HPDE6-E6E7 (cell line): Measurements from ENCODE around the gene AFDN.

Experiments used
- DNase-seq: peaks from one replicate; pipeline ENCODE4 v3.0.0; 2011; ENCODE audit warnings: missing footprints; ENCODE audit errors: extremely low spot score

AFDN gene

DNA sequence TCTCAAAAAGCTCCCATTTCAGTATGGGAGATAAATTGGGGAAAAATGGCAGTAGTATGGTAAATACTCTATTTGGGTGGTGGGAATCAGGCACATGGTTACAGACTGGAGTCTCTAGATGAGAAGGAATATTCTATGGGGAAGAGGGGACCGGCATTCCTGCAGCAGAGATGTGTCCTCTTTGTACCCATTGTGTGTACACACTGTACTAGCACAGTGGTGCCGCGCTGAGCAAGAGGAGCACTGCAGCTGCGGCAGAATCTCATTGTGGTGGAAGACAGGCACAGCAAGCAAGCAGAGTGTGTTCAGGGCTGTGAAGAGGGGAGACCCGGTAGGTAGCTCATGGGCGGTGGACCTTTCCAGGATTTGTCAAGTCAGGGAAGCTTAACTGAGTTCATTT, 13.0 kb downstream of the AFDN start:
- no peak for DNase-seq

GRCh38 chr6:167840160-167840525, 13.4 kb downstream of the AFDN start:
- no peak for DNase-seq

DNA sequence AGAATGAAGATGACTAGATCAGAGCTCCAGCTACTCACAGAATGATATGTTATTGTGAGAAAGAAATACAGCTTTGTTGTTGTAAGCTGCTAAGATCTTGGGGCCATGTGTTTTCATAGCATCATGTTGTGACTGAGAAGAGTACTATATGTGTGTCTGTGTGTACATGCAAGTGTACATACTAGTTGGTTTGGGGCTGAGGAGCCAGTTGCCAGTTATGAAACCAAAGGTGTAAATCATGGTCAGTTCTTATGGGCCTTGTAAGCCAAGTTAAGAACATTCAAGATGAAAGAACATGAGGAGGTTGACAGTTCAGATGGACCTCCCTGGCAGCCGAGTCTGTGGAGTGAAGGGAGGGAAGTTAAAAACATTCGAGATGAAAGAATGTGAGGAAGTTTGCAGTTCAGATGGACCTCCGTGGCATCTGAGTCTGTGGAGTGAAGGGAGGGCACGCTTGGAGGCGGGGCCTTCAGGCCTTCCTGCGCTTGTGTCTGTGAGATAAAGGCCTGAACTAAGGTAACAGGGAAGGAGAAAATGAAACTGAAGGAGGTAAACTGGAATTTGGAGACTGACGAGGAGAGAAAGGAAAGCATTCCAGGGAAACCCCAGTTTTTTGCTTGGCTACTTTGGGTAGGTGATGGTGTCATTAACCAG, 13.9 kb downstream of the AFDN start:
- no peak for DNase-seq

DNA sequence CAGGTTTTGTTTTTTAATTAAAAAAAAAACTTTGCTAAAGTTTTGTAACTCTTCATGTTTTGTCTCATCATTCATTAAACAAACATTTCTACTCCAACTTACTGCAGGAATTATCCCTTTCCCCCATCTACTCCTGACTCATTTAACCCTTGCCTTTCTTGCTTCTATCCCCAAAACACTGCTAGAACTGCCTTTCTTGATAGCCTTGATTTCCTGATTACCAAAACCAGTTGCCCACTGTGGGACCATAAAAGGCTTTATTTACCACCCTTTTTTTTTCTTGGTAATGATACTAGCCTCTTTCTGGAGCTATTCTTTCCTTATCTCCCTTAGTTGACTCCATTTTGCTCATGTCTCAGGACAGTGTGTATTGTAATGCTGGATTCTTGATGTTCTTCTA, 15.3 kb downstream of the AFDN start:
- no peak for DNase-seq

- DNase-seq: no peak
These were observed 15.7 kb downstream of the AFDN start for GRCh38 chr6:167842457-167842856.

DNA sequence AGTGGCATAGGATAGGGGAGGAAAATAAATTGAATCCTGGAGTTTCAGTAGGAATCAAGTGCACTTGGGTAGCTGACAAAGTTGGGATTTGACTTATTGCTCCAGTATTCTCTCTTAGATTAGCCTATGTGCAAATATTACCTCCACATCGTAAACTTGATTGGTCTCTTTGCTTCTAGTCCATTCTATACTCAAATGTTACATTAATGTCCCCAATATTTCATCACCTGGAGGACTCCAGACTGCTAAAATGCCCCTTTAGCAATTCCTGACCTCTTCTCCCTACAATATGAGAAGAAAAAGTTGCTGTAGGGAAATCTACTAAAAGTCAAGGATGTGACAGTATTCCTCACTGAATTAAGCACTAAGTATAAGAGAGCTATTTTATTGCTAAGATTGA, 16.3 kb downstream of the AFDN start:
- no peak for DNase-seq

DNA sequence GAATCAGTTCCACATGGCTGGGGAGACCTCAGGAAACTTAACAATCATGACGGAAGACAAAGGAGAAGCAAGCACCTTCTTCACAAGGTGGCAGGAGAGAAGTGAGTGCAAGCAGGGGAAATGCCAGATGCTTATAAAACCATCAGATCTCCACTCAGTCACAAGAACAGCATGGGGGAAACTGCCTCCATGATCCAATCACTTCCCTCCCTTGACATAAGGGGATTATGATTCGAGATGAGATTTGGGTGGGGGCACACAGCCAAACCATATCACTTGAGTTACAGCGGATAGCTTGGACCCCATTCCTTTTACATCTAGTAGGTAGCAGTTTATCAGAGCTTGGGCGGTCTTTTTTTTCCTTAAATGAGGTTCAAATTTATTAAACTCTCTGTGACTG, 19.1 kb downstream of the AFDN start:
- DNase-seq: no peak

DNA sequence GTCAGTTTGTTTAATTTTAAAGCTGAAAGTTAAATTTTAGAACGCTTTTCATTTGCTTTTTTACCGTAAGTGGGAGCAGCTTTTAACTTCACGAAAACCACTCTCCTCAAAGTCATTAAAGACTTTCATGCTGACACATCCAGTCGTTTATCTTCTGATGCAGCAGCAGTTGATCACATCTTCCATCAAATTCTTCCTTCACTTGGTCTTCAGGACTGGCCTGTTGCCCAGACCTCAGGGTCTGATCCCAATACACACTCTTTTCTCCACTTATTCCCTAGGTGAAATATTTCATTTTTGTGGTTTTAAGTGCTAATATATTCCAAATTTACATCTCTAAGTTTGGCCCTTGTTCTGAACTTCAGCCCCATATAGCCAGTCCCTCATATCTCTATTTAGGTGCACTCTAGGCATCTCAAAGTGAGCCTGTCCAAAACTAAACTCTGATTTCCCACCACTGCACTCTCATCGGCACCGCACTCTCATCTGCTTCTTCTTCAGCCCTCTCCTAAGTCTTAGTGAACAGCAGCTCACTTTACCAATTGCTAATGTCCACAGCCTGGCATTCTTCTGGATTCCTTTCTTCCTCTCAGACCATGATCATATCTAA, 20.4 kb downstream of the AFDN start:
- DNase-seq: no peak

DNA sequence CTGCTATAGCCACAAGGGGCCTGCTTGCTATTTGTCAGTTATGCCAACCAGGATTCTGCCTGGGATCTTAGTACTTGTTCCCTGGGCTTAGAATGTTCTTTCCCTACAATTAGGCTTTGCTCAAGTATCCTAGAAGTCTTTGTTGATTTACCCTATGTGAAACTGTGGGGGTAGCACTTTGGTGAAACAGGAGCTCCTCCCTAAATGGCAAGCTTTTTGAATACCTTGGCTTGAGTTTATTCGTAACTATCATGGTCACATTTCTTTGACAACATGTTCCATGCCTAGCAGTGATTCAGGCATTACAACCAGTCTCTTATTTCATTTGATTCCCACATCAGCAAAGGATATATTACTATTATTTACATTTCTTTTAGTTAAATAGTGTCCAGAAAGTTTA, 21.2 kb downstream of the AFDN start:
- no peak for DNase-seq

DNA sequence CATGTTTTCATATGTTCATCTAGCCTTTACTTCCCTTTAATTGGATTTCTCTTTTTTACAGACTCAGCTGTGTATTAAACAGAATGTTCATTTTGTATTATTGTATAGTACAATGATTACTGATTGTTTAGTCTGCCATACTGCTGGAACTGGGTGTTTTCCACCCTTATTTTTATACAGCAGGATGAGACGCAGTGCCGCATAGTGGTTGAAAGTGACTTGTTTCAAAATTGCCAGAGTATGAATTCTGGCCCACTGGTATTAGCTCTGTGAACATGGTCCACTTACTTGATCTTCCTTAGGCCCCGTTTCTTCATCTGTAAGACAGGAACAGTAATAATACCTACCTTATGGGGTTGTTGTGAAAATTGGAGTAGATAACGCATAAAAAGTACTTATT, 22.1 kb downstream of the AFDN start:
- no peak for DNase-seq

DNA sequence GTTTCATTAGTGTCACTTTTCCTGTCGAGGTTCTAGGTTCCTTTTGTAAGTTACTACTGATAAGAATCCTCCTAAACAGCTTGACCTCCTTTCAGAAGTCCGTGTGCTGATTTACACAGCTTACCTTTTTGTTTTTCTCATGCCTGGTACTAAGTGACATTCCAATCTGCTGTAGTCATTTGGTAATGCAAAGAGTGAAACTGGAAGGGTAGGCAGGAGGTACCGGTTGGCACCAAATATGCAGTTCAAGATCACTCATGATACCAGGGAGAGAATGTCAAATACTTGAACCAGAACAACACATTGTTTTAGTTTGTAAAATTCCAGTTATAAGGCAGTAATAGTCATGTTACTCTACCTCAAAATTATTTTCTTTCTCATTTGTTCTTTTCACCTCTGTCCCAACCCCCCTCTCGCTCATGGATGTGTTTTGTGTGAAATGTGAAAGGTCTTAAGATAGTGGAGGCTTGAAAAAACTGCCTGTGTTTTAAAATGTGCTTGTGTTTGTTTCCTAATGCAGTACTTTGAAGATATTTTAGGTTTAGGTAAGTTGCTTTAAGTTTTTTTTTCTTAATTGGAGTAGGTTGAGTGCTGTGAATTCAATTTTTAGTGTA, 23.2 kb downstream of the AFDN start:
- DNase-seq: no peak

- DNase-seq: no peak
These were observed 24.1 kb downstream of the AFDN start for GRCh38 chr6:167850782-167851181.

GRCh38 chr6:167851370-167851952, 24.8 kb downstream of the AFDN start:
- no peak for DNase-seq

DNA sequence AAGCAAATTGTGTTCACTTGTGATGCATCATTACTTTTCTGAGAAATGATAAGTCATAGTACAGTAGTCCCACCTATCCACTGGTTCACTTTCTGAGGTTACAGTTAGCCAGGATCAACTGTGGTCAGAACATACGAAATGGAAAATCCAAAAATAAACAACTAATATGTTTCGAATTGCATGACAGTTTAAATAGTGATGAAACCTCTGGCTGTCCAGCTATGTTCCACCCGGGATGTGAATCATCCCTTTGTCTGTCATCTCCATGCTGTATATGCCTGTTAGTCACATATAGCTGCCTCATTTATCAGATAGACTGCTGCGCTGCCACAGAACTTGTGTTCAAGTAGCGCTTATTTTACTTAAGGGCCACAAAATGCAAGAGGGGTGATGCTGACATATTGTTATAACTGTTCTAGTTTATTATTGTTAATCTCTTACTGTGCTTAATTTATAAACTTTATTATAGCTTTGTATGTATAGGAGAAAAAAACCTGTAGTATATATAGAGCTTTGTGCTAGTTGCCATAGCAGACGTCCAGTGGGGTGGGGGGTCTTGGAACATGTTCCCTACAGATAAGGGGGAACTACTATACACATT, 29.2 kb downstream of the AFDN start:
- DNase-seq: peak; percentile 74

DNA sequence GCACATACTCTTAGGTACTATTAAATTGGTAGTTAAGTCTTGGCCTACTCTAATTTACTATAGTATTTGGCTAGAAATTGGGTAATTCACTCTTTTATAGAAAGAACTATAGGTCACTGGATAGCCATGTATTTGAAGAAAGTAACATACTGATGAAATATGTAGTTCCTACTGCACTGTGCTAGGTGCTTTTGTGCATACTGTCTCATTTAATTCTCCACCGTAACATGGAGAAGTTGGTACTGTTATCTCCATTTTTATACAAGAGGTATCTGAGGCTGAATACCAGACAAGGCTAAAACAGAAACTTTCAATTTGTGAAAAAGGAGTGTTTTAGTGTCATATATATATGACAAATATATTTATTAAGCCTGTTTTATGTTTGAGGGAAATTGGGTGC, 29.8 kb downstream of the AFDN start:
- DNase-seq: no peak

DNA sequence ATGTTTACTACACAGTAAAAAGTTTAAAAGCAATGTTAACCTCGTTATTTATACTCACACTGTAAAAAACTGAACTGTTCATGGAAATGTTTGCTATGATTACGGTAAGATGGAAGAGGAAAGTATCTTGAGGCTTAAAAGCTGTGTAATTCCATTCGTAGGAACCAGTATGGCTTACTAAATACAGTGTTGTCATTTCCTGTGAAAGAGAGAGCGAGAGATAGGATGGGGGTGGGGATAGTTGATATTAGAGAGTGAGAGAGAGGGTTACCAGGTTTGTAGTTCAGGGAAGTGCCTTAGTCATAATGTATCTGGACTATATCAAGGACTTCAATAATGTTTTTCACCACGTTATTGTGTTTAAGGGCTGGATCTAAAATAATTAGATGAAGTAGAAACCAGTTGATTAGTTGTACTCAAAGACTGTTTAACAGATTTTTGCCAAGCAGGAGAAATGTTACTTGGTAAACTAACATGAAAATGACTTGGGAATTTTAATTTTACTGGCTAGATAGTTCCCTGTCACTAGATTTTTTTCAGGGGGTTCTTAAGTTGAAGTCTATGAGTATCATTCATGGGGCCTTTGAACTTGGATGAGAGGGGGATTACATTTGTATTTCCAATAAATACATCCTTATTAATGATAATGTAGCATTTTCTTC, 30.4 kb downstream of the AFDN start:
- DNase-seq: peak; percentile 23

GRCh38 chr6:167858086-167858591, 31.4 kb downstream of the AFDN start:
- DNase-seq: no peak

DNA sequence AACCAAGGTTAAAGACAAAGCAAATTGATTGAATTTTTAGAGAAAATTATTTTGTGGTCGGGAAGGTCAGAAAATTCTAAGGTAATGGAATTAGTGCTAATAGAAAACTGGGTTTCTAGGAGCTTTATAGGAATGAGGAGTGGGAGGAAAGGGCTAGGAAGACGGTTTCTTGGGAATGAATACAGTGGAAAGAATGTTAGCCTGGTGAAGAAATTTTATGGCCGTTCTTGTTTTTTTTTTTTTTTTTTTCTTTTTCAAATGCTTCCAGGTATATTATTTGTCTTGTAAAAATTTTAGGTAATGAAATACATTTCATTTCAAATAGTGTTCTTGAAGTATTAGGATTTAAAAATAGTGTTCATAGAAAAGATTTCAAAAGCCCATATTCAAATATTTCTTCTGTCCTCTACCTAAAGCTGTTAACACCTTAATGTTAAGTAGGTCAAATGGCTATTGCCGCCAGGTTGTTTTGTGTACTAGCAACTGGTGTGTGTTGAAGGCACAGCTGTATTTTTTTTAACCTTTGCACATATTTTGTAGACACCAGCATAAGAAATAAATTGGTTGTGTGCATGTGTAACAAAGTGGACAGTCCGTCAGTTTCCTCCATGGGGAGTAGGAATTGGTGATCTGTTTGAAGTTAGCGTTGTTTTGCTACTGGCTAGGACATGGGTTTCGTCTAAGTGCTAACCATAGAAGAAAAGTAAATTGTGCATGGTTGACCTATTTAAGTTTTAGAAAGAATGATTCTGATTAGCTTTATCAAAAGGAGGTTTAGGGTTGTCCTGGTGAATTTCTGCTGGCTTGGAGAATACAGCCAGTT, 32.3 kb downstream of the AFDN start:
- no peak for DNase-seq

GRCh38 chr6:167860550-167861226, 34.0 kb downstream of the AFDN start:
- no peak for DNase-seq

GRCh38 chr6:167861424-167861823, 34.7 kb downstream of the AFDN start:
- DNase-seq: no peak

DNA sequence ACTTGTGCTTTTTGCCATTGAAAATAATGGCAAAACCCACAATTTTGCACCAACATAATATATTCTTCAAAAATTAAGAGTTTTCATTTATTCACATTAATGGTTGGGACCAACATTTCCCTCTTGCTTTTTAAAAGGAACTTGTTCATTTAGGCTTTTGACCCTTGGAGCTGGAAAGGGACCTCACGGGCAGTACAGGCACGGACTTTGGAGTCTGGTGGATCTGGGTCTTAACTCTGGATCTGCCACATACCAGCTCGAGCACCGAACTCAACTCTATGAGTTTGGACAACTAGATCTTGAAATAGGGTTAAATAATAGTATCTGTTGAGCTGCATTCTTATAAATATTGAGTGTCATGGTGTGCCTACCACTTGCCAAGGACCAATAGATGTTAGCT, 37.2 kb downstream of the AFDN start:
- DNase-seq: no peak
